K562 (cell line): ENCODE measurements around the gene UBE3B. TPM values are rescaled to one million over a fixed set of nuclear protein-coding genes. Genes with fewer than 3 reads are reported as not detected.
A peak's percentile ranks its signal among the peaks of the same experiment; 100 is the strongest.

ENCODE experiments used
- ATAC-seq: fragments of 200-7000 bp; cut with Tn5 transposase; 3 replicates; pipeline ENCODE4 v1.9.1; 2020; ENCODE audit warnings: moderate library complexity
- BruUV-seq: library from RNA; stranded (reverse); fragments of 400-500 nt; replicated peaks from 2 replicates; lab custom pipeline; 2021; lab: Mats Ljungman, UMichigan
- CTCF ChIA-PET: fragments of 300-600 bp; formaldehyde crosslinking; extraction: SDS; loops from one replicate; lab custom pipeline; 2021; ENCODE audit warnings: low intra/inter-chr PET ratio; lab: Yijun Ruan, JAX
- POLR2A ChIA-PET: fragments of 300-600, 350-650 bp; sonication (Branson Sonifier 250); formaldehyde crosslinking; extraction: SDS; loops from one replicate; lab custom pipeline; 2021; ENCODE audit warnings: antibody characterized with exemption, inconsistent platforms; lab: Yijun Ruan, JAX
- DNase-seq, 4 experiments: peaks; one replicate each; pipeline versions ENCODE4 v3.0.0 to v3.0.0-alpha.2; 2011 to 2018; ENCODE audit warnings: low spot score in 3 of 4, mixed read lengths in 3 of 4; ENCODE audit errors: extremely low read depth in 1 of 4
- FAIRE-seq: peaks from 2 replicates; lab custom pipeline; 2011; peaks lifted over from hg19 to GRCh38; lab: Jason Lieb, UNC
- H2AFZ ChIP-seq: 2 replicates; pipeline ENCODE4 v1.6.0; 2011; ENCODE audit warnings: low read depth, low read length, control low read depth, inconsistent platforms
- H3K27ac ChIP-seq: fragments of 200-600 bp; 3 replicates; pipeline ENCODE4 v1.8.0; 2011; ENCODE audit warnings: low read depth, mild to moderate bottlenecking, control low read depth, inconsistent platforms, low read length, moderate library complexity, mixed read lengths; ENCODE audit errors: extremely low read depth
- H3K27me3 ChIP-seq, 2 experiments: fragments of 300-600 bp in 1 of 2; 2 replicates in 1 of 2; 3 replicates in 1 of 2; pipeline versions ENCODE4 v1.6.0 to v1.8.0; 2011; ENCODE audit warnings: inconsistent platforms in 2 of 2, low read length in 2 of 2, mild to moderate bottlenecking in 1 of 2, mixed read lengths in 1 of 2, moderate library complexity in 1 of 2; ENCODE audit not compliant: control insufficient read depth in 2 of 2, insufficient read depth in 2 of 2
- H3K36me3 ChIP-seq: fragments of 300-600 bp; 3 replicates; pipeline ENCODE4 v1.8.0; 2011; ENCODE audit warnings: mild to moderate bottlenecking, low read length, inconsistent platforms; ENCODE audit not compliant: control insufficient read depth, insufficient read depth
- H3K4me1 ChIP-seq, 2 experiments: fragments of 200-600 bp in 1 of 2; replicated peaks in 1 of 2; 2 replicates in 1 of 2; 3 replicates in 1 of 2; pipeline versions ENCODE4 v1.5.1 to v1.8.0; 2011; ENCODE audit warnings: inconsistent platforms in 2 of 2, low read length in 2 of 2, mild to moderate bottlenecking in 1 of 2, mixed read lengths in 1 of 2, moderate library complexity in 1 of 2; ENCODE audit not compliant: control insufficient read depth in 2 of 2, insufficient read depth in 2 of 2
- H3K4me2 ChIP-seq: 2 replicates; pipeline ENCODE4 v1.6.1; 2011; ENCODE audit warnings: low read length, control low read depth, inconsistent platforms, mixed read lengths; ENCODE audit not compliant: insufficient read depth
- H3K4me3 ChIP-seq: fragments of 200-600 bp; sonication (generic), shearing (Covaris generic); 2 replicates; pipeline ENCODE4 v1.5.1; 2016; ENCODE audit warnings: control low read depth, inconsistent platforms
- H3K79me2 ChIP-seq: fragments of 200-600 bp; 3 replicates; pipeline ENCODE4 v1.8.0; 2011; ENCODE audit warnings: low read length, inconsistent platforms; ENCODE audit not compliant: control insufficient read depth, insufficient read depth
- H3K9ac ChIP-seq, 2 experiments: 2 replicates each; pipeline versions ENCODE4 v1.6.0 to v1.6.1; 2011; ENCODE audit warnings: low read depth in 2 of 2, low read length in 2 of 2, control low read depth in 1 of 2, inconsistent platforms in 1 of 2, mild to moderate bottlenecking in 1 of 2, mixed read lengths in 1 of 2; ENCODE audit not compliant: insufficient read depth in 1 of 2
- H3K9me1 ChIP-seq: one replicate; pipeline ENCODE4 v1.6.0; 2011; ENCODE audit warnings: inconsistent platforms, mild to moderate bottlenecking, low read length, moderate library complexity; ENCODE audit not compliant: control insufficient read depth, insufficient read depth
- H3K9me3 ChIP-seq: replicated peaks from 2 replicates; pipeline ENCODE4 v1.5.1; 2011; ENCODE audit warnings: low read depth, low read length, inconsistent platforms; ENCODE audit not compliant: control insufficient read depth, insufficient read depth
- H4K20me1 ChIP-seq: replicated peaks from 2 replicates; pipeline ENCODE4 v1.6.1; 2011; ENCODE audit warnings: low read length, inconsistent platforms, mixed read lengths; ENCODE audit not compliant: control insufficient read depth, insufficient read depth
- GABPA ChIP-seq: fragments of 200-800 bp; sonication (Bioruptor generic); conservative IDR thresholded peaks from 2 replicates; pipeline ENCODE4 v1.6.1; 2016; ENCODE audit warnings: low read depth, missing genetic modification characterization, missing compliant biosample characterization
- IFI16 ChIP-seq: fragments of 250-450 bp; sonication (Bioruptor Pico); IDR thresholded peaks from 2 replicates; pipeline ENCODE4 v2.1.2; 2022; ENCODE audit warnings: mild to moderate bottlenecking, inconsistent platforms
- MCM5 ChIP-seq: fragments of 450-650 bp; IDR thresholded peaks from 2 replicates; pipeline ENCODE4 v1.6.1; 2016; ENCODE audit warnings: low read depth
- POLR3G ChIP-seq: IDR thresholded peaks from 2 replicates; pipeline ENCODE4 v1.6.1; 2011; ENCODE audit not compliant: insufficient read length, insufficient replicate concordance; ENCODE audit errors: extremely low read depth
- SMC3 ChIP-seq: conservative IDR thresholded peaks from 2 replicates; pipeline ENCODE4 v1.6.1; 2011; ENCODE audit warnings: low read depth, low read length, improper control_type of control experiment; ENCODE audit not compliant: insufficient read depth
- ZFX ChIP-seq: sonication (generic); formaldehyde crosslinking; IDR thresholded peaks from 2 replicates; pipeline ENCODE4 v1.8.0; 2022; ENCODE audit warnings: mild to moderate bottlenecking, missing genetic modification reagents, moderate library complexity
- whole genome bisulfite sequencing: fragments of 100-300 bp; shearing (Covaris generic); methylation state at CpG from one replicate; pipeline ENCODE4 v1.1.6; 2016; ENCODE audit warnings: low coverage, mixed read lengths; ENCODE audit not compliant: insufficient coverage; ENCODE audit errors: missing lambda C conversion rate; 5-methylcytosine and 5-hydroxymethylcytosine counted together
- in situ Hi-C: fragments of 300-500 bp; cut with MboI; formaldehyde crosslinking; loops from 4 replicates; pipeline ENCODE4 v1.15.0; 2018; ENCODE audit warnings: inconsistent platforms, mixed read lengths
- intact Hi-C: fragments of 100-400 bp; cut with micrococcal nuclease; formaldehyde crosslinking; loops from 2 replicates; pipeline ENCODE4 v1.14.2; 2022
- polyA plus RNA-seq, 8 experiments: library from polyadenylated mRNA; depleted of rRNA in 4 of 8; stranded (reverse) in 5 of 8; unstranded in 3 of 8; fragments of >200 nt; fragmentation: Nextera tagmentation in 2 of 8; fragmentation: Illumina TruSeq in 1 of 8; extraction: Ambion mirVana in 2 of 8; extraction: Trizol in 1 of 8; gene quantifications; 2 replicates each; pipeline versions ENCODE4 v1.2.1 to v1.2.3, GENCODE V29; 2011 to 2014; ENCODE audit warnings: inconsistent platforms in 1 of 8, missing spikeins in 1 of 8
- total RNA-seq, 7 experiments: library from RNA; depleted of rRNA in 6 of 7; stranded (reverse); fragments of >200 nt in 6 of 7; fragmentation: Illumina TruSeq in 2 of 7; extraction: Trizol in 2 of 7; gene quantifications; 2 replicates each; pipeline versions ENCODE4 v1.2.1 to v1.2.3, GENCODE V29; 2011 to 2021; ENCODE audit warnings: low replicate concordance in 1 of 7
- TF ChIP-seq, protein P1 (sequence below), 2 experiments: fragments of 450-650 bp; formaldehyde crosslinking in 1 of 2; IDR thresholded peaks; 2 replicates each; pipeline versions ENCODE4 v1.4.0 to v1.6.1; 2014 to 2020; ENCODE audit warnings: mild to moderate bottlenecking in 2 of 2, borderline replicate concordance in 1 of 2, low read depth in 1 of 2
- TF ChIP-seq, protein P2 (sequence below), 2 experiments: fragments of 450-650 bp in 1 of 2; sonication (generic) in 1 of 2; formaldehyde crosslinking in 1 of 2; IDR thresholded peaks in 1 of 2; conservative IDR thresholded peaks in 1 of 2; 2 replicates each; pipeline versions ENCODE4 v1.6.1 to v1.8.1; 2016 to 2023; ENCODE audit warnings: mild to moderate bottlenecking in 2 of 2, moderate library complexity in 2 of 2, inconsistent platforms in 1 of 2, missing genetic modification reagents in 1 of 2

Gene UBE3B
- total and polyA plus RNA-seq, 9 of the 15 experiments (the other 6 are each of a cell fraction or from before 2014, with no cell fraction given) = 7.6 to 23.6 (median 15.5) TPM

DNA sequence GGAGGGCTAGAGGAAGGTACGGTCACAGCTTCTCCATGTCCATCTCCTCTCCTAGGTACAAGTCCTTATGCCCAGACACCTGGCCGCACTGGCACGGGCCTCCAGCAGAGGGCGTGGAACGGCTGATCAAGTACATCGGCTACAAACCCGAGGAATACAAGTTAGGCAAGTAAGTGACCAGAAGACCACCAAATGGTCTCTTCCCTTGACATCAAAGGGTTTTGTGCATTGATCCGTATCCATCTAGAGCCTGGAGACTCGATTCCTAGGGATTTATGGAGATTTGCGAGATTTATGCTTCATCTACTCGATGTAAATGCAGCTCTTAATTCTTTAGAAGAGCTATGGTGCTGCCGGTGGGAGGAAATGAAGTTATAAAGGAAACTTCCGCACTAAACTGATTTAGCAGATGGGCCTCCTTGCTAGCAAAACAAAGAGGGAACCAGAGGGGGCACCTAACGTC, 44.6 kb upstream of the UBE3B start:
- POLR2A ChIA-PET = interaction anchor here (1.2 to 1.3 kb wide), 2 partner anchors 29 to 41 kb away, joined by 3 read pairs; no protein-coding TSS in a partner anchor
- Histone ChIP-seq H3K4me2 (no peak overlapping the region; the same call in 1 of the 2 replicates), H3K36me3 (no peaks in the 10 kb centered on the region), H3K27me3 (peaks cover 16 to 35% of the 10 kb centered on the region in 2 experiments; a peak in 4 of 5 replicates), H3K79me2 (no peaks in the 10 kb centered on the region), H3K27ac (no peak overlapping the region), H3K4me1 (no peaks in the 10 kb centered on the region; a peak in 2 of 5 replicates), H3K4me3 (no peak overlapping the region), H4K20me1 (0 out of 2 replicates have a peak, but pooled peaks cover 3% of the 10 kb centered on the region), H2AFZ (peak overlapping the region; percentile 62; the same call in 1 of the 2 replicates), H3K9me3 (no peaks in the 10 kb centered on the region), H3K9me1 (no peaks in the 10 kb centered on the region), H3K9ac (no peak overlapping the region)
- FAIRE-seq = peak; percentile 86
- 14% methylated on average over 13 of the region's 14 CpGs for WGBS
- peak; percentile 58 to 85 (median 68) for DNase-seq
- in situ Hi-C loops (loop anchor here (5.0 kb wide), 1 partner anchor 339 kb away; no protein-coding TSS in a partner anchor), intact Hi-C loops (loop anchor here (5.0 kb wide), 1 partner anchor 44 kb away; the partner anchor contains the start of genes KCTD10 and UBE3B)
- CTCF ChIA-PET = interaction anchor here (0.6 kb wide), 1 partner anchor 467 kb away, joined by 3 read pairs; the partner anchor contains the start of gene TCHP
- BruUV-seq = no TSS peak
- ATAC-seq = peak; percentile 88
- no peak for TF ChIP-seq POLR3G
- TF ChIP-seq GABPA (tag) = no peak
- no peak for TF ChIP-seq ZFX (CRISPR knock-in tag)
- TF ChIP-seq, protein P1, sequence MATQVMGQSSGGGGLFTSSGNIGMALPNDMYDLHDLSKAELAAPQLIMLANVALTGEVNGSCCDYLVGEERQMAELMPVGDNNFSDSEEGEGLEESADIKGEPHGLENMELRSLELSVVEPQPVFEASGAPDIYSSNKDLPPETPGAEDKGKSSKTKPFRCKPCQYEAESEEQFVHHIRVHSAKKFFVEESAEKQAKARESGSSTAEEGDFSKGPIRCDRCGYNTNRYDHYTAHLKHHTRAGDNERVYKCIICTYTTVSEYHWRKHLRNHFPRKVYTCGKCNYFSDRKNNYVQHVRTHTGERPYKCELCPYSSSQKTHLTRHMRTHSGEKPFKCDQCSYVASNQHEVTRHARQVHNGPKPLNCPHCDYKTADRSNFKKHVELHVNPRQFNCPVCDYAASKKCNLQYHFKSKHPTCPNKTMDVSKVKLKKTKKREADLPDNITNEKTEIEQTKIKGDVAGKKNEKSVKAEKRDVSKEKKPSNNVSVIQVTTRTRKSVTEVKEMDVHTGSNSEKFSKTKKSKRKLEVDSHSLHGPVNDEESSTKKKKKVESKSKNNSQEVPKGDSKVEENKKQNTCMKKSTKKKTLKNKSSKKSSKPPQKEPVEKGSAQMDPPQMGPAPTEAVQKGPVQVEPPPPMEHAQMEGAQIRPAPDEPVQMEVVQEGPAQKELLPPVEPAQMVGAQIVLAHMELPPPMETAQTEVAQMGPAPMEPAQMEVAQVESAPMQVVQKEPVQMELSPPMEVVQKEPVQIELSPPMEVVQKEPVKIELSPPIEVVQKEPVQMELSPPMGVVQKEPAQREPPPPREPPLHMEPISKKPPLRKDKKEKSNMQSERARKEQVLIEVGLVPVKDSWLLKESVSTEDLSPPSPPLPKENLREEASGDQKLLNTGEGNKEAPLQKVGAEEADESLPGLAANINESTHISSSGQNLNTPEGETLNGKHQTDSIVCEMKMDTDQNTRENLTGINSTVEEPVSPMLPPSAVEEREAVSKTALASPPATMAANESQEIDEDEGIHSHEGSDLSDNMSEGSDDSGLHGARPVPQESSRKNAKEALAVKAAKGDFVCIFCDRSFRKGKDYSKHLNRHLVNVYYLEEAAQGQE (IDR thresholded peaks at IDR 0.05; ENCODE audit: borderline replicate concordance) = peak; percentile 36; the same call in 1 of the 2 replicates
- TF ChIP-seq, protein P1 (CRISPR knock-in tag; IDR thresholded peaks at IDR 0.05; ENCODE audit: low read depth) = no peak
- TF ChIP-seq MCM5 = no peak
- peak; percentile 69 for TF ChIP-seq SMC3
- TF ChIP-seq, protein P2, sequence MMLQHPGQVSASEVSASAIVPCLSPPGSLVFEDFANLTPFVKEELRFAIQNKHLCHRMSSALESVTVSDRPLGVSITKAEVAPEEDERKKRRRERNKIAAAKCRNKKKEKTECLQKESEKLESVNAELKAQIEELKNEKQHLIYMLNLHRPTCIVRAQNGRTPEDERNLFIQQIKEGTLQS (IDR thresholded peaks at IDR 0.05) = no peak
- TF ChIP-seq, protein P2 (CRISPR knock-in tag; conservative IDR thresholded peaks at IDR 0.05) = no peak
- TF ChIP-seq IFI16 (CRISPR knock-in tag) = no peak
